Measurements from ENCODE around the gene MAP3K6. TPM values are rescaled to one million over a fixed set of nuclear protein-coding genes. Genes with fewer than 3 reads are reported as not detected.

The MAP3K6 gene
- total RNA-seq, 2 donors from 2014 or later: 31.3 to 42.1 TPM

DNA sequence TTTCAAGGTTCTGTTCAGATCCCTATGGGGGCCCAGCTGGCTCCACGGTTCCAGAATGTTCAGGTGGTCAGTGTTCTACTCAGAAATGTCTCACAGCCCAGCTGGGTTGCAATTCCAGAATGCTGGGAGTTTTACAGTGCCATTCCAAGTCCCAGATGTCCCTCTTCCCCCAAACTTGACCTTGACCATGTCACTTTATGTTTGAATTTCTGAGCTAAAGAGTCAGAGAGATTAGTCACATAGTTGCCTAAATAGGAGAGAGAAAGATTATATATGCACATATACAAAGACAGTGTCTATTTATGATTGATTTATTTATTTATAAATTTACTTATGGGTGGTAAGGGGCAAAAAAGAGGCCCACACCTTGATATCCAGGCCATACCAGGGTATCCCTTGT, 28.2 kb upstream of the MAP3K6 start:
- Histone ChIP-seq H3K4me3 (no peak overlapping the region), H3K4me1 (peaks cover 0 to 50% of the 10 kb centered on the region in 2 donors), H3K36me3 (no peaks in the 10 kb centered on the region), H3K27me3 (no peaks in the 10 kb centered on the region), H3K27ac (peak overlapping the region in 1 of 2 donors; percentile 34), H3K9me3 (no peaks in the 10 kb centered on the region)
- TF ChIP-seq, protein P1, sequence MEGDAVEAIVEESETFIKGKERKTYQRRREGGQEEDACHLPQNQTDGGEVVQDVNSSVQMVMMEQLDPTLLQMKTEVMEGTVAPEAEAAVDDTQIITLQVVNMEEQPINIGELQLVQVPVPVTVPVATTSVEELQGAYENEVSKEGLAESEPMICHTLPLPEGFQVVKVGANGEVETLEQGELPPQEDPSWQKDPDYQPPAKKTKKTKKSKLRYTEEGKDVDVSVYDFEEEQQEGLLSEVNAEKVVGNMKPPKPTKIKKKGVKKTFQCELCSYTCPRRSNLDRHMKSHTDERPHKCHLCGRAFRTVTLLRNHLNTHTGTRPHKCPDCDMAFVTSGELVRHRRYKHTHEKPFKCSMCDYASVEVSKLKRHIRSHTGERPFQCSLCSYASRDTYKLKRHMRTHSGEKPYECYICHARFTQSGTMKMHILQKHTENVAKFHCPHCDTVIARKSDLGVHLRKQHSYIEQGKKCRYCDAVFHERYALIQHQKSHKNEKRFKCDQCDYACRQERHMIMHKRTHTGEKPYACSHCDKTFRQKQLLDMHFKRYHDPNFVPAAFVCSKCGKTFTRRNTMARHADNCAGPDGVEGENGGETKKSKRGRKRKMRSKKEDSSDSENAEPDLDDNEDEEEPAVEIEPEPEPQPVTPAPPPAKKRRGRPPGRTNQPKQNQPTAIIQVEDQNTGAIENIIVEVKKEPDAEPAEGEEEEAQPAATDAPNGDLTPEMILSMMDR (IDR thresholded peaks at IDR 0.05): no peak
- DNase-seq (ENCODE audit: low spot score): no peak

DNA sequence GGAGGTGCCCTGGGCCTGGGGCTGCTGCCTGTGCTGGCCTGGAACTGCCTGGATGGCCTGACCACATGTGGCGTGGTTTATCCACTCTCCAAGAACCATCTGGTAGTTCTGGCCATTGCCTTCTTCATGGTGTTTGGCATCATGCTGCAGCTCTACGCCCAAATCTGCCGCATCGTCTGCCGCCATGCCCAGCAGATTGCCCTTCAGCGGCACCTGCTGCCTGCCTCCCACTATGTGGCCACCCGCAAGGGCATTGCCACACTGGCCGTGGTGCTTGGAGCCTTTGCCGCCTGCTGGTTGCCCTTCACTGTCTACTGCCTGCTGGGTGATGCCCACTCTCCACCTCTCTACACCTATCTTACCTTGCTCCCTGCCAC, 27.5 kb upstream of the MAP3K6 start:
- Histone ChIP-seq H3K27ac (peak overlapping the region in 1 of 2 donors; percentile 34), H3K4me1 (peaks cover 0 to 43% of the 10 kb centered on the region in 2 donors)
- TF ChIP-seq, protein P1 (IDR thresholded peaks at IDR 0.05): no peak

GRCh38 chr1:27393641-27394281, 27.0 kb upstream of the MAP3K6 start:
- H3K36me3 ChIP-seq: no peaks in the 10 kb centered on the region
- no peaks in the 10 kb centered on the region for H3K9me3 ChIP-seq
- TF ChIP-seq, protein P1 (IDR thresholded peaks at IDR 0.05): no peak
- no peak for DNase-seq (ENCODE audit: low spot score)
- no peaks in the 10 kb centered on the region for H3K27me3 ChIP-seq
- H3K27ac ChIP-seq: peak overlapping the region in 1 of 2 donors; percentile 92
- no peak overlapping the region for H3K4me3 ChIP-seq
- H3K4me1 ChIP-seq: peaks cover 0 to 41% of the 10 kb centered on the region in 2 donors

More for the DNA sequence above, 27.5 kb upstream of the MAP3K6 start:
- Histone ChIP-seq H3K36me3 (no peaks in the 10 kb centered on the region), H3K9me3 (no peaks in the 10 kb centered on the region), H3K27me3 (no peaks in the 10 kb centered on the region), H3K4me3 (no peak overlapping the region)
- DNase-seq (ENCODE audit: low spot score): no peak

DNA sequence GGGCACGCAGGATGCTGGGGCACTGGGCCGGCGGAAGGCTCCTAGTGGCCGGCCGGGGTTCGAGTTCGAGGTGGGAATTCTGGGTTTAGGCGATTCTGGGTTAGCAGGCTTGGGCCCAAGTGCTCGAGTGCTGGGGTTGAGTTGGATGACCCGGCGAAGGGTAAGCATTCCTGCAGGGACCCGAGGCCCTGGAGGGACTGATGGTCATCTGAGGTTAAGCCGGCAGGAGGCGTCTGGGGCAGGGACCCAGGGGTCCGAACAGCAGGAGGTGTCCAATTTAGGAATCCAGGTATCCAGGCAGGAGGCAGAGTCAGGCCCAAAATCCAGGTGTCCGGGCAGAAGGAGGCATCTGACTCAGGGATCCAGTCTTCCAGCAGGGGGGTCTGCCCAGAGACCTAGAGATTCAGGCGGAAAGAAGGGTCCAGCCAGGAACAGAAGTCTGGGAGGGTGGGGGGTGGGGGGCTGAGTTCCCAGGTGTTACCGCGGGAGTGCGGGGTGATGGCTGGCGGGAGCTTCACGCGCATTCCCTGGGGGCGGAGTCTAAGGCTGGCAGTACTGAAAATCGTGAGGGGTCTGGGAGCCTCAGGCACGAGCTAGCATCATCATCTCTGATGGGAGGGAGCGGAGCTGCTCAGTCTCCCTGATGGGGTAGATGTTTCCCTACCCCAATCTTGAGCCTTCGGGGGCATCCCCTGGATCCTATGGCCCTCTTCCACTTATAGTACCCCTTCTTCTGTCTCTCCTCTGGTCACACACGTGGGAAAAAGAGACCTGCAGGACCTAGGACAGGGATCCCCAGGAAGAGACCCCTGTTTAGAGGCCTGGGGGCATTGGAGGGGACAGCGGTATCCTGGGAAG, 26.2 kb upstream of the MAP3K6 start:
- TF ChIP-seq, protein P1 (IDR thresholded peaks at IDR 0.05): no peak
- H3K27ac ChIP-seq: peak overlapping the region; percentile 88 to 92
- DNase-seq (ENCODE audit: low spot score): no peak

GRCh38 chr1:27392096-27392777, 25.5 kb upstream of the MAP3K6 start, which contains the start of gene GPR3:
TSS of gene GPR3 (plus strand) at chr1:27392622. CDS start at chr1:27393799, 1,177 bp downstream.
- peaks cover 0 to 42% of the 10 kb centered on the region in 2 donors for H3K4me1 ChIP-seq
- TF ChIP-seq, protein P1 (IDR thresholded peaks at IDR 0.05): peak; percentile 35 to 78
- H3K9me3 ChIP-seq: no peaks in the 10 kb centered on the region
- no peaks in the 10 kb centered on the region for H3K27me3 ChIP-seq
- peak within 1 kb of the TSS; percentile 88 to 92 for H3K27ac ChIP-seq
- DNase-seq (ENCODE audit: low spot score): peak; percentile 95
- no peaks in the 10 kb centered on the region for H3K36me3 ChIP-seq
- H3K4me3 ChIP-seq: peak within 1 kb of the TSS; percentile 56 to 70

More for the DNA sequence above, 26.2 kb upstream of the MAP3K6 start:
- Histone ChIP-seq H3K4me1 (peaks cover 0 to 44% of the 10 kb centered on the region in 2 donors), H3K4me3 (peak overlapping the region; percentile 56 to 70), H3K27me3 (no peaks in the 10 kb centered on the region), H3K9me3 (no peaks in the 10 kb centered on the region), H3K36me3 (no peaks in the 10 kb centered on the region)
